Fibroblast of peridontal ligament (primary cell): Measurements from ENCODE around the gene PCDH9.
"Not testable (repeated sequence)": the region's sequence is repeated elsewhere in the genome, so short reads cannot be mapped to it uniquely, and the experiment has no call there.

Experiments used
- DNase-seq: peaks from one replicate; pipeline ENCODE4 v3.0.0-alpha.2; 2010; ENCODE audit errors: extremely low read depth

Gene PCDH9

DNA sequence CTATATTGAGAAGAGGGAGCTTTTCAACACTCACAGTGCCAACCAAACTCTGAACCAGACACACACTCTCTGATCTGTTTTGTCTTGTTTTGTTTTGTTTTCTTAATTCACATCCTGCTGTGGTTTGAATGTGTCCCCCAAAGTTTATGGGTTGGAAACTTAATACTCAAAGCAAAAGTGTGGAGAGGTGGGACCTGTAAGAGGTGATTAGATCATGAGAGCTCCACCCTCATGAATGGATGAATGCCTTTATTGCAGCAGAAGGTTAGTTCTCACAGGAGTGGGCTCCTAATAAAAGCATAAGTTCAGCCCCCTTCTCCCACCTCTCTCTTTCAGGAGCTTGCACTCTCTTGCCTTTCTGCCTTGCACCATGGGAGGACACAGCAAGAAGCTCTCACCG is 957.1 kb downstream of the PCDH9 start:
- DNase-seq: no peak

DNA sequence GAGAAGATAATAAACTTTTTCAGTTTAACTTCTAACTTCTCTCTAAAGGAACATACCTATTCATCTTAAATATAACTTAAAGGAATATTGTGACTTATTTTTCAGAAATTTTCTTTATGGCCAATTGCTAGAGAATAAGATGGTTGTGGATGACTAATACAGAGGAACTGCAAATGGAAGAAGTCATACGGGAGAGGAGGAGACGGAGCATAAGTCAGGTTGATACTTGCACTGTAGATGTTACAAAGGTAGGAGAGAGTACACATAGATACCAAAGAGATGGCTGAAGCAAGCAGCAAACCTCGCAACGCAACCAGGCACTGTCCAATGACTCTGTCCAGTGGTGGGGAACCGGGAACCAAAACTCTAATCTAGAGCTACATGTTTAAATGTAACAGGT is 963.4 kb downstream of the PCDH9 start:
- no peak for DNase-seq

DNA sequence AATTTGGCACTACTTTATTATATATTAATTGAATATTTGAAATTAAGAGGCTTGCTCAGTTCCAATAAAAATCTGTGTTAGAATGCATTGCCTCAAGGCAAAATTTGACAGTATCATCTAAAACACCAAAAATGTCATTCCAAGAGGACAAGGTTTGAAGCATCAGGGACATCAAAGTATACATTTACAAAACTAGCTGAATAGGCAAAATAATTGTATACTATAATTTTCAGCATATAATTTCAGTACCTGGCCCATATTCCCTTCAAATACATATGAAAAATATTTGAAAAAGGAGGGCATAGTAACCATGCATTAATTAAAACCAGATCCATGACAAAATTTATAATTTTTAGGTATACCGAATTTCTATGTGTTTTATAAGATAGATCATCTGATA is 963.8 kb downstream of the PCDH9 start:
- no peak for DNase-seq

DNA sequence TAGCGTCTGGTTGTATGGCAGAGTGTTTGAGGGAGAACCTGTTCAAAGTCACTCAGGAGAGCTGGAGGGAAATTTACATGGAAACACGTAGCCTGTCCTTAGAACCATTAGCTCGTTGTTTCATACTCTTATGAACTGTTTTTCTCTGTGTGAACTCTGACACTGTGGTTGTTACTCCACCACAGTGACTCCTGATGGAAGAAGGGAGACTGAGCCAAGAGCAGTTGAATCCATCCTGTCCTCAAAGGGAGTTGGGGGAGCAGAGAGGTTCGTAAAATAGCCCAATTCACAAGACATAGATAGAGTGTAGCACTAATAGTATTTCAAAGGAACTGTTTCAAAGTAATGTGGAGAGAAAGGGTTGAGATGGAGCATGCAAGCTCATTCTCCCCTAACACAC is 964.8 kb downstream of the PCDH9 start:
- DNase-seq: no peak

GRCh38 chr13:66264971-66265370 is 965.2 kb downstream of the PCDH9 start:
- no peak for DNase-seq

GRCh38 chr13:66262330-66262729 is 967.8 kb downstream of the PCDH9 start:
- DNase-seq: no peak

GRCh38 chr13:66259426-66259825 is 970.7 kb downstream of the PCDH9 start:
- DNase-seq: not testable (repeated sequence)
